Measurements from ENCODE around the gene EZH2.

EZH2 gene

DNA sequence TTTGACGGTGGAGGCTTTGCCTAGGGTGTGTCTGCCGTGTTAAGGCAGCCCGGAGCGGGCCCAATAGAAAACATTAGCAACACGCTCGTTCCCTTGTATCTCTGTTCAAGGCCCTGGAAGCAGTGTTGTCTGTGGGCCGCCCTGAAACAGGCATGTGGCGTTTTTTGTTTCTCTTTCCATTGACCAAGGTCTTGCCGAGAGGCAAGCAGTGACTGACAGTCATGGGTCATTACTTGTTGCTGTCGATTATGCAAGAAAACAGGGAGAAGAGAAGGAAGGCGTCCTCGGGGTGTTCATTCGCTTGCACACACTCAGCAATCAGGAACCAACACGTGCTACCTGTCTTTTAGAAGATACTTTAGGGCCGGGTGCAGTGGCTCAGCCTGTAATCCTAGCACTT lies 92.5 kb downstream of the EZH2 start:
- H3K27ac ChIP-seq (replicated peaks) = no peak overlapping the region
- H3K4me3 ChIP-seq (replicated peaks; ENCODE audit: insufficient read depth, low read length) = no peak overlapping the region
- TF ChIP-seq, protein P1, sequence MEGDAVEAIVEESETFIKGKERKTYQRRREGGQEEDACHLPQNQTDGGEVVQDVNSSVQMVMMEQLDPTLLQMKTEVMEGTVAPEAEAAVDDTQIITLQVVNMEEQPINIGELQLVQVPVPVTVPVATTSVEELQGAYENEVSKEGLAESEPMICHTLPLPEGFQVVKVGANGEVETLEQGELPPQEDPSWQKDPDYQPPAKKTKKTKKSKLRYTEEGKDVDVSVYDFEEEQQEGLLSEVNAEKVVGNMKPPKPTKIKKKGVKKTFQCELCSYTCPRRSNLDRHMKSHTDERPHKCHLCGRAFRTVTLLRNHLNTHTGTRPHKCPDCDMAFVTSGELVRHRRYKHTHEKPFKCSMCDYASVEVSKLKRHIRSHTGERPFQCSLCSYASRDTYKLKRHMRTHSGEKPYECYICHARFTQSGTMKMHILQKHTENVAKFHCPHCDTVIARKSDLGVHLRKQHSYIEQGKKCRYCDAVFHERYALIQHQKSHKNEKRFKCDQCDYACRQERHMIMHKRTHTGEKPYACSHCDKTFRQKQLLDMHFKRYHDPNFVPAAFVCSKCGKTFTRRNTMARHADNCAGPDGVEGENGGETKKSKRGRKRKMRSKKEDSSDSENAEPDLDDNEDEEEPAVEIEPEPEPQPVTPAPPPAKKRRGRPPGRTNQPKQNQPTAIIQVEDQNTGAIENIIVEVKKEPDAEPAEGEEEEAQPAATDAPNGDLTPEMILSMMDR (IDR thresholded peaks at IDR 0.05; ENCODE audit: insufficient read depth, low read length) = no peak
- no peak for TF ChIP-seq GABPA (IDR thresholded peaks at IDR 0.05; ENCODE audit: low read depth)
- TF ChIP-seq POLR2AphosphoS5 (IDR thresholded peaks at IDR 0.05; ENCODE audit: low read depth) = no peak
- no peak for TF ChIP-seq SPI1 (IDR thresholded peaks at IDR 0.05; ENCODE audit: borderline replicate concordance, low read depth)
- TF ChIP-seq, protein P2, sequence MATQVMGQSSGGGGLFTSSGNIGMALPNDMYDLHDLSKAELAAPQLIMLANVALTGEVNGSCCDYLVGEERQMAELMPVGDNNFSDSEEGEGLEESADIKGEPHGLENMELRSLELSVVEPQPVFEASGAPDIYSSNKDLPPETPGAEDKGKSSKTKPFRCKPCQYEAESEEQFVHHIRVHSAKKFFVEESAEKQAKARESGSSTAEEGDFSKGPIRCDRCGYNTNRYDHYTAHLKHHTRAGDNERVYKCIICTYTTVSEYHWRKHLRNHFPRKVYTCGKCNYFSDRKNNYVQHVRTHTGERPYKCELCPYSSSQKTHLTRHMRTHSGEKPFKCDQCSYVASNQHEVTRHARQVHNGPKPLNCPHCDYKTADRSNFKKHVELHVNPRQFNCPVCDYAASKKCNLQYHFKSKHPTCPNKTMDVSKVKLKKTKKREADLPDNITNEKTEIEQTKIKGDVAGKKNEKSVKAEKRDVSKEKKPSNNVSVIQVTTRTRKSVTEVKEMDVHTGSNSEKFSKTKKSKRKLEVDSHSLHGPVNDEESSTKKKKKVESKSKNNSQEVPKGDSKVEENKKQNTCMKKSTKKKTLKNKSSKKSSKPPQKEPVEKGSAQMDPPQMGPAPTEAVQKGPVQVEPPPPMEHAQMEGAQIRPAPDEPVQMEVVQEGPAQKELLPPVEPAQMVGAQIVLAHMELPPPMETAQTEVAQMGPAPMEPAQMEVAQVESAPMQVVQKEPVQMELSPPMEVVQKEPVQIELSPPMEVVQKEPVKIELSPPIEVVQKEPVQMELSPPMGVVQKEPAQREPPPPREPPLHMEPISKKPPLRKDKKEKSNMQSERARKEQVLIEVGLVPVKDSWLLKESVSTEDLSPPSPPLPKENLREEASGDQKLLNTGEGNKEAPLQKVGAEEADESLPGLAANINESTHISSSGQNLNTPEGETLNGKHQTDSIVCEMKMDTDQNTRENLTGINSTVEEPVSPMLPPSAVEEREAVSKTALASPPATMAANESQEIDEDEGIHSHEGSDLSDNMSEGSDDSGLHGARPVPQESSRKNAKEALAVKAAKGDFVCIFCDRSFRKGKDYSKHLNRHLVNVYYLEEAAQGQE (IDR thresholded peaks at IDR 0.05; ENCODE audit: insufficient replicate concordance, low read depth) = no peak
- no peaks in the 10 kb centered on the region for H3K27me3 ChIP-seq (ENCODE audit: insufficient read depth, poor library complexity, severe bottlenecking)
- no peak for DNase-seq (ENCODE audit: low read depth in 1 of 2, low spot score in 1 of 2)

DNA sequence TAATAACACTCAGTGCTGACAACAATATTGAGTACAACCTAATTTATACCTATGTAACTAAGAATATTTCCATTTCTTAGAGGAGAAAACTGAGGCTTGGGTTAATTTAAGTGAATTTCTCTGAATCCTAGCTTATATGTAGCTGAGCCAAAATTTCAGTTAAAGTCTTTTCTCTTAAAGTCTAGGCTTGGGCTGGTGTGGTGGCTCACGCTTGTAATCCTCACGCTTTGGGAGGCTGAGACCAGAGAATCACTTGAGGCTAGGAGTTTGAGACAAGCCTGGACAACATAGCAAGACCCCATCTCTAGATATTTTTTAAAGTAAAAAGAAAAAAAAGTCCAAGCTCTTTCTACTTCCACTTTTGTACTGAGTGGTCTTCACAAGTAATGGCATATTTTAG lies 93.2 kb downstream of the EZH2 start:
- DNase-seq (ENCODE audit: low read depth in 1 of 2, low spot score in 1 of 2) = no peak
- H3K27ac ChIP-seq (replicated peaks) = no peak overlapping the region
- H3K4me3 ChIP-seq (replicated peaks; ENCODE audit: insufficient read depth, low read length) = no peak overlapping the region
- no peaks in the 10 kb centered on the region for H3K27me3 ChIP-seq (ENCODE audit: insufficient read depth, poor library complexity, severe bottlenecking)
- TF ChIP-seq GABPA (IDR thresholded peaks at IDR 0.05; ENCODE audit: low read depth) (no peak), POLR2AphosphoS5 (IDR thresholded peaks at IDR 0.05; ENCODE audit: low read depth) (no peak), SPI1 (IDR thresholded peaks at IDR 0.05; ENCODE audit: borderline replicate concordance, low read depth) (no peak)
- TF ChIP-seq, protein P1 (IDR thresholded peaks at IDR 0.05; ENCODE audit: insufficient read depth, low read length) = no peak
- TF ChIP-seq, protein P2 (IDR thresholded peaks at IDR 0.05; ENCODE audit: insufficient replicate concordance, low read depth) = no peak

DNA sequence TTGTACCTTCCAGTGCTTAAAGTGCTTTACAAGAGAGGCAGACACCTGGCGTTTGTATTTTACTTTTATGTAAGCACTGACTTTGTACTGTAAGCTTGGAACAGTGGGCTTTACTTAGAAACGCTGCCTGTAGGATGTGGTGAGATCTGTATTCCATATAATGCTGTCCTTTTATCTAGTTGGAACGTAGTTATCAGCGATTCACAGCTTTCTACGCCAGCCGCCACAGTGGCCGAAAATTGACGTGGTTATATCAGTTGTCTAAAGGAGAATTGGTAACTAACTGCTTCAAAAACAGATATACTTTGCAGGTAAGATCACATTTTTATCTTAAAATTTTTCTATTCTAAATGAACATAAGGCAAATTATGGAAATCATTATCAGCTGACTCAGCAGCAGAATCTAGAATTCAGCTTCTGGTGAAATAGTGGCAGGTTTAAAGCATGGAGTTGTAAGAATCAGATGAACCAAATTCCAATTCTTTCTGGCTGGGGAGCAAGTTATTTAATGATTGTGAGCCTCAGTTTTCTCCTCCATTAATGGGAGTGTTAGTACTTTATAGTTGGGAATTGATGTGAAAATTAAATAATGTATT lies 93.9 kb downstream of the EZH2 start:
- Histone ChIP-seq H3K27ac (replicated peaks) (no peak overlapping the region), H3K27me3 (ENCODE audit: insufficient read depth, poor library complexity, severe bottlenecking) (no peaks in the 10 kb centered on the region), H3K4me3 (replicated peaks; ENCODE audit: insufficient read depth, low read length) (no peak overlapping the region)
- TF ChIP-seq GABPA (IDR thresholded peaks at IDR 0.05; ENCODE audit: low read depth) (no peak), SPI1 (IDR thresholded peaks at IDR 0.05; ENCODE audit: borderline replicate concordance, low read depth) (no peak)
- DNase-seq (ENCODE audit: low read depth in 1 of 2, low spot score in 1 of 2) = no peak

DNA sequence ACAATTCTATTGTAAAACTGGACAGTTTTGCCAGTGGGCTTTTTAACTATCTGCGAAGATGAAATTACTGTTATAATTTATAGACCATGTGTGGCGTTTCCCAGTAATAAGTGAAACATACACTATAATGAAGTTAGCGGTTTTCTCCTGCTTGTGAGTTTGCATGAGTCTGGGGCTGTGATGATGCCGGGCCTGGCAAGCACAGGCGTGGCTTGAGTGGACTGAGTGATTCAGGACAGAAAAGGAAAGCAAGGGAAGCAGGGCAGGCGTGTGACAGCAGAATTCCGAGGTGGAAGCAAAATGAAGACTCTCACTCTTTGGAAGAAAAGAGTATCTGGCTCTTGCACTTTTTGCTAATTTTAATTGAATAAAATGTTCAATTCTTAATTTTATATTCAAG lies 94.9 kb downstream of the EZH2 start:
- Histone ChIP-seq H3K4me3 (replicated peaks; ENCODE audit: insufficient read depth, low read length) (no peak overlapping the region), H3K27ac (replicated peaks) (no peak overlapping the region), H3K27me3 (ENCODE audit: insufficient read depth, poor library complexity, severe bottlenecking) (no peaks in the 10 kb centered on the region)
- TF ChIP-seq, protein P2 (IDR thresholded peaks at IDR 0.05; ENCODE audit: insufficient replicate concordance, low read depth) = no peak
- TF ChIP-seq POLR2AphosphoS5 (IDR thresholded peaks at IDR 0.05; ENCODE audit: low read depth) (no peak), GABPA (IDR thresholded peaks at IDR 0.05; ENCODE audit: low read depth) (no peak), SPI1 (IDR thresholded peaks at IDR 0.05; ENCODE audit: borderline replicate concordance, low read depth) (no peak)
- TF ChIP-seq, protein P1 (IDR thresholded peaks at IDR 0.05; ENCODE audit: insufficient read depth, low read length) = no peak
- DNase-seq (ENCODE audit: low read depth in 1 of 2, low spot score in 1 of 2) = no peak

Data from HL-60 (cell line).